M059J (cell line): Measurements from ENCODE around the gene CTCFL. TPM values are rescaled to one million over a fixed set of nuclear protein-coding genes. Genes with fewer than 3 reads are reported as not detected.

Source experiments
- total RNA-seq: library from RNA; depleted of rRNA; stranded (reverse); fragments of >200 nt; shearing (Covaris generic); gene quantifications from 2 replicates; pipeline ENCODE4 v1.2.3, GENCODE V29; 2014; rRNA removed

The CTCFL gene
- total RNA-seq, 1 experiment from 2014 or later: not detected

Other genes with a start within 250 kb of the CTCFL start
- gene SPO11, start 195.3 kb downstream of the CTCFL start, total RNA-seq: not detected in 2 replicates
- 69.8 and 94.2 TPM in 2 replicates for gene RAE1, start 173.9 kb downstream of the CTCFL start, total RNA-seq
- gene RBM38, start 133.7 kb downstream of the CTCFL start, total RNA-seq: 14.0 and 16.1 TPM in 2 replicates
- not detected in 2 replicates for gene PCK1, start 36.0 kb upstream of the CTCFL start, total RNA-seq
- 3.0 and 5.2 TPM in 2 replicates for gene ZBP1, start 95.3 kb upstream of the CTCFL start, total RNA-seq
- gene PMEPA1, start 184.9 kb upstream of the CTCFL start, total RNA-seq: 7.5 and 14.6 TPM in 2 replicates